Measurements from ENCODE around the gene LRMDA.

Gene LRMDA

DNA sequence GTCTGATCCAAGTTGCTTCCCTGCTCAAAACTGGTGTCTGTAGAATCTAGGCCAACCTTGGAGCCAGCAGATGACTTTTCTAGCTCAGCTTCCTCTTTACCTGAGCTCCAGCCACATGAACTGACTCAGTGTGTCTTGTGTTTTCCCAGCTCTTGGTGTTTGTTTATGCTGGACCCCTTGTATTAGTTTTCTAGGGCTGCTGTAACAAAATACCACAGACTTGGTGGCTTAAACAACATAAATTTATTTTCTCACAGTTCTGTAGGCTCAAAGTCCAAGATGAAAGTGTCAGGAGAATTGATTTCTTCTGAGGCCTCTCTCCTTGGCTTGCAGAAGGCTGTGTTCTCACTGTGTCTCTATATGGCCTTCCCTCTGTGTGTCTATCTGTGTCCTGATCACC is 45.1 kb downstream of the LRMDA start:
- H3K9me3 ChIP-seq (ENCODE audit: insufficient read depth, low read length, severe bottlenecking) = no peaks in the 10 kb centered on the region
- H3K4me1 ChIP-seq (ENCODE audit: insufficient read depth, low read length) = no peaks in the 10 kb centered on the region
- H3K79me2 ChIP-seq (ENCODE audit: insufficient read depth, low read length) = no peaks in the 10 kb centered on the region
- no peak overlapping the region for H3K4me2 ChIP-seq (ENCODE audit: insufficient read depth, low read length)
- no peaks in the 10 kb centered on the region for H4K20me1 ChIP-seq (ENCODE audit: insufficient read depth, low read length)
- DNase-seq = no peak
- H3K36me3 ChIP-seq (ENCODE audit: insufficient read depth, low read length) = no peaks in the 10 kb centered on the region
- H3K27ac ChIP-seq (ENCODE audit: low read length) = no peak overlapping the region
- H2AFZ ChIP-seq (ENCODE audit: low read depth, low read length) = no peak overlapping the region
- H3K9ac ChIP-seq (ENCODE audit: low read depth, low read length) = no peak overlapping the region
- no peak for TF ChIP-seq EZH2 (IDR thresholded peaks at IDR 0.05; ENCODE audit: borderline replicate concordance, low read depth, low read length, severe bottlenecking)
- TF ChIP-seq, protein P1, sequence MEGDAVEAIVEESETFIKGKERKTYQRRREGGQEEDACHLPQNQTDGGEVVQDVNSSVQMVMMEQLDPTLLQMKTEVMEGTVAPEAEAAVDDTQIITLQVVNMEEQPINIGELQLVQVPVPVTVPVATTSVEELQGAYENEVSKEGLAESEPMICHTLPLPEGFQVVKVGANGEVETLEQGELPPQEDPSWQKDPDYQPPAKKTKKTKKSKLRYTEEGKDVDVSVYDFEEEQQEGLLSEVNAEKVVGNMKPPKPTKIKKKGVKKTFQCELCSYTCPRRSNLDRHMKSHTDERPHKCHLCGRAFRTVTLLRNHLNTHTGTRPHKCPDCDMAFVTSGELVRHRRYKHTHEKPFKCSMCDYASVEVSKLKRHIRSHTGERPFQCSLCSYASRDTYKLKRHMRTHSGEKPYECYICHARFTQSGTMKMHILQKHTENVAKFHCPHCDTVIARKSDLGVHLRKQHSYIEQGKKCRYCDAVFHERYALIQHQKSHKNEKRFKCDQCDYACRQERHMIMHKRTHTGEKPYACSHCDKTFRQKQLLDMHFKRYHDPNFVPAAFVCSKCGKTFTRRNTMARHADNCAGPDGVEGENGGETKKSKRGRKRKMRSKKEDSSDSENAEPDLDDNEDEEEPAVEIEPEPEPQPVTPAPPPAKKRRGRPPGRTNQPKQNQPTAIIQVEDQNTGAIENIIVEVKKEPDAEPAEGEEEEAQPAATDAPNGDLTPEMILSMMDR (IDR thresholded peaks at IDR 0.05; ENCODE audit: borderline replicate concordance, extremely low read depth, low read length, poor library complexity, severe bottlenecking) = no peak
- H3K27me3 ChIP-seq (ENCODE audit: insufficient read depth, low read length, poor library complexity) = peaks cover 10% of the 10 kb centered on the region
- H3K4me3 ChIP-seq (ENCODE audit: low read depth in 1 of 2, low read length in 2 of 2) = no peak overlapping the region
- no peak for ATAC-seq (ENCODE audit: insufficient read depth, low read depth)

DNA sequence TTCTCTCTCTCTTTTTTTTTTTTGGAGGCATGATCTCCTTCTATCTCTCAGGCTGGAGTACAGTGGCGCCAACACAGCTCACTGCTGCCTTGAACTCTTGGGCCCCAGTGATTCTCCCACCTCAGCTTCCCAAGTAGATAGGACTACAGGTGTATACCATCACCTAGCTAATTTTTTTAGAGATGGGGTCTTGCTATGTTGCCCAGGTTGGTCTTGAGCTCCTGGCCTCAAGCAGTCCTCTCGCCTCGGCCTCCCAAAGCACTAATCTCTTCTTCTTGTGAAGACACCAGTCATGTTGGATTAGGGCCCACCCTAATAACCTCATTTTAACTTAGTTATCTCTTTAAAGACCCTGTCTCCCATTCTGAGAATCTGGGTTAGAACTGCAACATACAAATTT is 45.6 kb downstream of the LRMDA start:
- H3K9me3 ChIP-seq (ENCODE audit: insufficient read depth, low read length, severe bottlenecking) = no peaks in the 10 kb centered on the region
- no peak overlapping the region for H3K9ac ChIP-seq (ENCODE audit: low read depth, low read length)
- DNase-seq = no peak
- peaks cover 10% of the 10 kb centered on the region for H3K27me3 ChIP-seq (ENCODE audit: insufficient read depth, low read length, poor library complexity)
- H3K4me1 ChIP-seq (ENCODE audit: insufficient read depth, low read length) = no peaks in the 10 kb centered on the region
- no peaks in the 10 kb centered on the region for H4K20me1 ChIP-seq (ENCODE audit: insufficient read depth, low read length)
- no peak overlapping the region for H3K27ac ChIP-seq (ENCODE audit: low read length)
- H3K4me2 ChIP-seq (ENCODE audit: insufficient read depth, low read length) = no peak overlapping the region
- no peak for ATAC-seq (ENCODE audit: insufficient read depth, low read depth)
- no peak overlapping the region for H3K4me3 ChIP-seq (ENCODE audit: low read depth in 1 of 2, low read length in 2 of 2)
- no peak overlapping the region for H2AFZ ChIP-seq (ENCODE audit: low read depth, low read length)
- TF ChIP-seq, protein P1 (IDR thresholded peaks at IDR 0.05; ENCODE audit: borderline replicate concordance, extremely low read depth, low read length, poor library complexity, severe bottlenecking) = no peak
- no peak for TF ChIP-seq EZH2 (IDR thresholded peaks at IDR 0.05; ENCODE audit: borderline replicate concordance, low read depth, low read length, severe bottlenecking)
- H3K36me3 ChIP-seq (ENCODE audit: insufficient read depth, low read length) = no peaks in the 10 kb centered on the region
- H3K79me2 ChIP-seq (ENCODE audit: insufficient read depth, low read length) = no peaks in the 10 kb centered on the region

DNA sequence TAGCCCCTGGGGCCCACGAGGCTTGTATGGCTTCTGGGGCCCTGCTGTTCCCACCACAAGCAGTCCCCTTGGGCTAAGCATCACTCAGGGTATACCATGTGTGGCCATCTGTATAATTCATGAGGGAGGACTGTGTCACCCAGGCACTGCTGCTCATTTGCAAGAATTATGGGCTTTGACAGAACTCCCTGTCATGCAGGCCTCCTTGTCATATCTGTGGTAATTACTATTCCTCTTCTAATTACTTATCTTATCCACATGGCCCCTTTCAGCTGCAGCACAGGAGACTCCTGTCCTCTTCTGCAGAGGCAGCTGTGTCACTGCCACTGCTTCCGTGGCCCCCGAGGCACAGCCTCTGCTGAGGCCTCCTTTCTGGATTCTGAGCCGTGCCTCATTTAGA is 46.3 kb downstream of the LRMDA start:
- no peak for ATAC-seq (ENCODE audit: insufficient read depth, low read depth)
- no peaks in the 10 kb centered on the region for H3K36me3 ChIP-seq (ENCODE audit: insufficient read depth, low read length)
- H3K4me2 ChIP-seq (ENCODE audit: insufficient read depth, low read length) = no peak overlapping the region

More for the DNA sequence above, 46.3 kb downstream of the LRMDA start:
- Histone ChIP-seq H3K9ac (ENCODE audit: low read depth, low read length) (no peak overlapping the region), H3K4me3 (ENCODE audit: low read depth in 1 of 2, low read length in 2 of 2) (no peak overlapping the region), H3K4me1 (ENCODE audit: insufficient read depth, low read length) (no peaks in the 10 kb centered on the region), H3K27me3 (ENCODE audit: insufficient read depth, low read length, poor library complexity) (peaks cover 10% of the 10 kb centered on the region), H3K27ac (ENCODE audit: low read length) (no peak overlapping the region), H2AFZ (ENCODE audit: low read depth, low read length) (no peak overlapping the region), H4K20me1 (ENCODE audit: insufficient read depth, low read length) (no peaks in the 10 kb centered on the region), H3K79me2 (ENCODE audit: insufficient read depth, low read length) (no peaks in the 10 kb centered on the region), H3K9me3 (ENCODE audit: insufficient read depth, low read length, severe bottlenecking) (no peaks in the 10 kb centered on the region)
- DNase-seq = no peak
- TF ChIP-seq, protein P1 (IDR thresholded peaks at IDR 0.05; ENCODE audit: borderline replicate concordance, extremely low read depth, low read length, poor library complexity, severe bottlenecking) = no peak
- TF ChIP-seq EZH2 (IDR thresholded peaks at IDR 0.05; ENCODE audit: borderline replicate concordance, low read depth, low read length, severe bottlenecking) = no peak

Measured in DND-41 (cell line).